Gastrocnemius medialis (tissue), 4 donors: ENCODE measurements around the gene SHISAL1. TPM values are rescaled to one million over a fixed set of nuclear protein-coding genes. Genes with fewer than 3 reads are reported as not detected.

Source experiments
- ATAC-seq, 2 donors: fragments of 150-250 bp; one replicate each; pipeline ENCODE4 v1.9.1; 2016
- DNase-seq, 2 donors: peaks; one replicate each; pipeline ENCODE4 v3.0.0-alpha.2; 2019
- H3K27ac ChIP-seq, 4 donors: fragments of 200-600 bp; sonication (generic); 1 replicate in 1 of 4; 2 replicates in 3 of 4; pipeline ENCODE4 v1.5.1; 2016 to 2018; ENCODE audit warnings: mild to moderate bottlenecking in 2 of 4, moderate library complexity in 1 of 4
- H3K27me3 ChIP-seq, 3 donors: fragments of 200-600 bp; sonication (generic) in 2 of 3; 1 replicate in 1 of 3; 2 replicates in 2 of 3; pipeline versions ENCODE4 v1.5.1 to v1.6.0; 2016 to 2019; ENCODE audit warnings: mild to moderate bottlenecking in 1 of 3, moderate library complexity in 1 of 3
- H3K36me3 ChIP-seq, 2 donors: fragments of 200-600 bp; sonication (generic) in 1 of 2; one replicate each; pipeline ENCODE4 v1.5.1; 2017 to 2018
- H3K4me1 ChIP-seq, 2 donors: fragments of 200-600 bp; sonication (generic) in 1 of 2; one replicate each; pipeline ENCODE4 v1.5.1; 2016 to 2017; ENCODE audit warnings: mild to moderate bottlenecking in 2 of 2
- H3K4me3 ChIP-seq, 4 donors: fragments of 200-600 bp; sonication (generic) in 3 of 4; 1 replicate in 1 of 4; 2 replicates in 3 of 4; pipeline ENCODE4 v1.5.1; 2016 to 2019; ENCODE audit warnings: mild to moderate bottlenecking in 2 of 4
- H3K9me3 ChIP-seq, 3 donors: fragments of 200-600 bp; sonication (generic) in 2 of 3; 1 replicate in 1 of 3; 2 replicates in 2 of 3; pipeline ENCODE4 v1.5.1; 2016 to 2019
- POLR2A ChIP-seq, 2 donors: fragments of 450-650 bp; IDR thresholded peaks; one replicate each; pipeline ENCODE4 v1.6.1; 2017; ENCODE audit warnings: antibody characterized with exemption in 2 of 2, mild to moderate bottlenecking in 2 of 2, moderate library complexity in 2 of 2
- in situ Hi-C, 4 donors: fragments of 200-750 bp; cut with MboI; loops; one replicate each; pipeline versions ENCODE4 v1.15.0 to v1.8.0; 2017; ENCODE audit warnings: low sequenced_read_pairs in 4 of 4
- intact Hi-C: fragments of 100-400 bp; cut with DNase I; formaldehyde crosslinking; loops from one replicate; pipeline ENCODE4 v1.15.1; 2023; ENCODE audit warnings: low total_unique reads
- total RNA-seq, 4 donors: library from RNA; depleted of rRNA; stranded (reverse); fragments of >200 nt; gene quantifications; one replicate each; pipeline versions ENCODE4 v1.1.0 to v1.2.3, GENCODE V29; 2016
- TF ChIP-seq, protein P1 (sequence below), 5 experiments: fragments of 450-650 bp in 3 of 5; fragments of 200-600 bp in 2 of 5; sonication (generic) in 2 of 5; IDR thresholded peaks in 4 of 5; conservative IDR thresholded peaks in 1 of 5; 1 replicate in 4 of 5; 2 replicates in 1 of 5; pipeline ENCODE4 v1.5.1; 2016 to 2019; ENCODE audit warnings: antibody characterized with exemption in 5 of 5, mild to moderate bottlenecking in 3 of 5, moderate library complexity in 3 of 5

Gene SHISAL1
- total RNA-seq, 4 donors from 2014 or later = 0.03 to 0.10 TPM; not detected in 2

DNA sequence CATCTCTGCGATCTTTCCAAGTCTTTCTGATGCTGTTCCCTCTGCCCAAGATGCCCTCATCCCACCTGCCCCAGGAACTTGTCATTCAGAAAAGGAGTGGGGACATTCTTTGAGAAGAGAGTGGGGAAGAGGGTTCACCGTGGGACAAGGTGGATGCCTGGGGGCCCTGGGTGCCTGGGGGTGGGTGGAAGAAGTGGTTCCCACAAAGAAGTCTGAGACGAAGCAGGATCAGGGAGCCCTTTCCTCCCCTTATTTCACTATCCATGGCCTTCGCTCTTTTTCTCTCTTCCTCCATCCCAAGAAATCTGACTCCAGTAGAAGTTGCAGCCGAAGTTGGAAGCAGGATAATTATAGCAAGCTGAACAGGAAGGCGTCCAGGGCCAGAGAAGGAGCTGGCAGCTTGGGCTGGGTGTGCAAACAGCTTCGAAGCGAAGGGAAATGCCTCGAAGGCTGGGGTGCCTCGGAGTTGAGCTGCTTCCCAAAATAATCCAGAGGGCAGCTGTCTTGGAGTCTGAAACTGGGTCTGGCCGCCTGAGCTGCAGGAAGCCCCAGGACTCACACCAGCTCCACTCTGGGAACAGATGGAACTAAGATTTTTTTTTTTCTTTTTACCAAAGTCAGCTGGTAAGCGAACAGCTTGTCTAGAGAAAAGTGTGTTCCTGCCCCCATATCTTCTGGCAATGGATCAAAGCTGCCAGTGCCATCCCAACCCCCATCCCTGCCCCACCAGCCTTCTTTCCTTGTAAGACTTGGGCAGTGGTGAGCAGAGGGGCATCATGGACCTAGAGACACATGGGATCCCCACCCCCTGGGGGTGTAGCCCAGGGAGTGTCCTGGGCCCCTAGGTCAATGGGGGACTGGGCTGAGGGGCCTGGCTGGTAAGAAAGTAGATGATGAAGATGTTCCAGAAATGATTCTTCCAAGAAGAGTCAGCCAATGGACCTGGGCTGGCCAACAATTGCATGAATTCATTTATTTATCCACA, 100.5 kb downstream of the SHISAL1 start:
- H3K36me3 ChIP-seq = no peaks in the 10 kb centered on the region
- TF ChIP-seq POLR2A (IDR thresholded peaks at IDR 0.05) = no peak
- TF ChIP-seq, protein P1, sequence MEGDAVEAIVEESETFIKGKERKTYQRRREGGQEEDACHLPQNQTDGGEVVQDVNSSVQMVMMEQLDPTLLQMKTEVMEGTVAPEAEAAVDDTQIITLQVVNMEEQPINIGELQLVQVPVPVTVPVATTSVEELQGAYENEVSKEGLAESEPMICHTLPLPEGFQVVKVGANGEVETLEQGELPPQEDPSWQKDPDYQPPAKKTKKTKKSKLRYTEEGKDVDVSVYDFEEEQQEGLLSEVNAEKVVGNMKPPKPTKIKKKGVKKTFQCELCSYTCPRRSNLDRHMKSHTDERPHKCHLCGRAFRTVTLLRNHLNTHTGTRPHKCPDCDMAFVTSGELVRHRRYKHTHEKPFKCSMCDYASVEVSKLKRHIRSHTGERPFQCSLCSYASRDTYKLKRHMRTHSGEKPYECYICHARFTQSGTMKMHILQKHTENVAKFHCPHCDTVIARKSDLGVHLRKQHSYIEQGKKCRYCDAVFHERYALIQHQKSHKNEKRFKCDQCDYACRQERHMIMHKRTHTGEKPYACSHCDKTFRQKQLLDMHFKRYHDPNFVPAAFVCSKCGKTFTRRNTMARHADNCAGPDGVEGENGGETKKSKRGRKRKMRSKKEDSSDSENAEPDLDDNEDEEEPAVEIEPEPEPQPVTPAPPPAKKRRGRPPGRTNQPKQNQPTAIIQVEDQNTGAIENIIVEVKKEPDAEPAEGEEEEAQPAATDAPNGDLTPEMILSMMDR (IDR thresholded peaks at IDR 0.05 in 4 of 5, conservative IDR thresholded peaks at IDR 0.05 in 1 of 5) = no peak
- peak in 1 of 2 donors; percentile 54 for ATAC-seq
- peaks cover 9 to 10% of the 10 kb centered on the region in 2 donors for H3K4me1 ChIP-seq
- no peak overlapping the region for H3K4me3 ChIP-seq
- intact Hi-C loops (no loop called here), in situ Hi-C loops (no loop called here)
- DNase-seq = no peak
- peaks cover 0 to 7% (median 0%) of the 10 kb centered on the region in 3 donors for H3K9me3 ChIP-seq
- no peaks in the 10 kb centered on the region for H3K27me3 ChIP-seq
- peak overlapping the region in 1 of 4 donors; percentile 13 for H3K27ac ChIP-seq

DNA sequence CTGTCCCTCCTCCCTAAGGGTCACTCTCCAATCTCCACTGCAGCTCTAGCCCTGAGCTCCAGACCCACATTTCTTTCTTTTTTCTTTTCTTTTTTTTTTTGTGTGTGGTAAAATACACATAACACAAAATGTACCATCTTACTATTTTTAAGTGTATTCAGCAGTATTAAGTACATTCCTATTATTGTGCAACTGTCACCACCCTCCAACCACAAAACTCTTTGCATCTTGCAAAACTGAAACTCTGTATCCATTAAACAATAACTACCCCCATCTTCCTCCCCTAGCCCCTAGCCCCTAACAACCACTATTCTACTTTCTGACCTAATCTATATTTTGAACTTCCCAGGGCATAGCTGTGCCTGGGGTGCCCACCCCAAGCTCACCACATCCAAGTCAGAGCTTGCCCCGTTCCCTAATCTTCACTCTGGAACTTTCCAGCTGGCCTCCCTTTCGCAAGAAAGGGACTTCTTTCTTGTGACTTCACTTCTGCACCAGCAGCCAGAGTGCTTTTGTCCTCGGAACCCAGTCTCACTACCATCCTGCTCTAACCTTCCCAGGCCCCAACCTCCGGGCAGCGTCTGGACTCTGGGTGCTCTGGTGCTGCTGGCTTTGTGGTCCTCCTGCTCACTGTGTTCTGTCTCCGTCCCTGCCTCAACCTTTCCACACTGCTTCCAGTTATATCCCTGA, 101.3 kb downstream of the SHISAL1 start:
- Histone ChIP-seq H3K9me3 (peaks cover 0 to 7% (median 0%) of the 10 kb centered on the region in 3 donors), H3K4me1 (peaks cover 9 to 10% of the 10 kb centered on the region in 2 donors), H3K4me3 (no peak overlapping the region), H3K36me3 (no peaks in the 10 kb centered on the region), H3K27me3 (no peaks in the 10 kb centered on the region), H3K27ac (peak overlapping the region in 1 of 4 donors; percentile 13)
- in situ Hi-C loops (no loop called here), intact Hi-C loops (no loop called here)
- TF ChIP-seq, protein P1 (IDR thresholded peaks at IDR 0.05 in 4 of 5, conservative IDR thresholded peaks at IDR 0.05 in 1 of 5) = no peak
- no peak for TF ChIP-seq POLR2A (IDR thresholded peaks at IDR 0.05)
- no peak for DNase-seq
- no peak for ATAC-seq

DNA sequence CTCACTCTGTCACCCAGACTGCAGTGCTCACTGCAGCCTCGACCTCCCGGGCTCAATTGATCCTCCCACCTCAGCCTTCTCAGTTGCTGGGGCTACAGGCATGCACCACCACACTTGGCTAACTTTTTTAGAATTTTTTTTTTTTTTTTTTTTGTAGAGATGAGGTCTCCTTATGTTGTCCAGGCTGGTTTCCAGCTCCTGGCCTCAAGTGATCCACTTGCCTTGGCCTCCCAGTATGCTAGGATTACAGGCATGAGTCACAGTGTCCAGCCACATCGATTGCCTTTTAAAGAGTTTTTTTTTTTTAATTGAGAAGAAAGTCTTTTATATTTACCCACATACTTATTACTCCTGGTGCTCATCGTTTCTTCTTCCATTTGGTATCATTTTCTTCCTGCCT, 102.0 kb downstream of the SHISAL1 start:
- no peak overlapping the region for H3K27ac ChIP-seq
- peaks cover 0 to 1% (median 0%) of the 10 kb centered on the region in 3 donors for H3K9me3 ChIP-seq
- in situ Hi-C loops = no loop called here
- H3K4me1 ChIP-seq = peaks cover 9 to 10% of the 10 kb centered on the region in 2 donors
- no peak for DNase-seq
- TF ChIP-seq, protein P1 (IDR thresholded peaks at IDR 0.05 in 4 of 5, conservative IDR thresholded peaks at IDR 0.05 in 1 of 5) = no peak
- TF ChIP-seq POLR2A (IDR thresholded peaks at IDR 0.05) = no peak
- intact Hi-C loops = no loop called here
- no peaks in the 10 kb centered on the region for H3K36me3 ChIP-seq
- no peak for ATAC-seq
- H3K4me3 ChIP-seq = no peak overlapping the region
- H3K27me3 ChIP-seq = no peaks in the 10 kb centered on the region

DNA sequence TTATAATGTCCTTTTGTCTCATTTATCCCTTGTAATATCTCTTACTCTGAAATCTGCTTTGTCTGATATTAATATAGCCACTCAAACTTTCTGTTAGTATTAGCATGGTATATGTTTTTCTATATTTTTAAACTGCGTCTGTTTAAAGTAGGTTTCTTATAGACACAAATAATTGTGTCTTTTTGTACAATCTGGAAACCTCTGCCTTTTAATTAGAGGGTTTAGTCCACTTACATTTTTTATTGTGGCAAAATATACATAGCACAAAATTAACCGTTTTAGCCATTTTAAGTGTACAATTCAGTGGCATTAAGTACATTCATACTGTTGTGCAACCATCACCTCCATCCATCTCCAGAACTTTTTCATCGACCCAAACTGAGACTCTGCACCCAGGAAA, 103.4 kb downstream of the SHISAL1 start:
- H3K36me3 ChIP-seq = no peaks in the 10 kb centered on the region
- TF ChIP-seq, protein P1 (IDR thresholded peaks at IDR 0.05 in 4 of 5, conservative IDR thresholded peaks at IDR 0.05 in 1 of 5) = no peak
- TF ChIP-seq POLR2A (IDR thresholded peaks at IDR 0.05) = no peak
- intact Hi-C loops = no loop called here
- no peak for ATAC-seq
- in situ Hi-C loops = no loop called here
- H3K27me3 ChIP-seq = no peaks in the 10 kb centered on the region
- no peak overlapping the region for H3K4me3 ChIP-seq
- H3K4me1 ChIP-seq = peaks cover 9 to 10% of the 10 kb centered on the region in 2 donors
- no peaks in the 10 kb centered on the region for H3K9me3 ChIP-seq
- H3K27ac ChIP-seq = no peak overlapping the region
- no peak for DNase-seq
